Hepatocyte (in vitro differentiated cells): ENCODE measurements around the gene TMEM31. TPM values are rescaled to one million over a fixed set of nuclear protein-coding genes. Genes with fewer than 3 reads are reported as not detected.

Experiments
- polyA plus RNA-seq: library from polyadenylated mRNA; unstranded; fragments of >200 nt; fragmentation: Nextera tagmentation; extraction: Ambion mirVana; gene quantifications from 2 replicates; pipeline ENCODE4 v1.2.1, GENCODE V29; 2016
- total RNA-seq: library from RNA; depleted of rRNA; stranded (reverse); fragments of >200 nt; gene quantifications from 2 replicates; pipeline ENCODE4 v1.2.3, GENCODE V29; 2014

Gene TMEM31
- total and polyA plus RNA-seq, 2 experiments from 2014 or later, result 1.1 TPM; not detected in 1

Other genes with a start within 250 kb of the TMEM31 start
- 3.0 and 3.5 TPM in 2 replicates for gene RAB40A, start 191.4 kb upstream of the TMEM31 start, total RNA-seq
- 2.7 and 3.0 TPM in 2 replicates for gene RAB40A, start 191.4 kb upstream of the TMEM31 start, polyA plus RNA-seq
- 84.2 and 94.4 TPM in 2 replicates for gene TCEAL4, start 125.4 kb upstream of the TMEM31 start, total RNA-seq
- 171 and 213 TPM in 2 replicates for gene TCEAL4, start 125.4 kb upstream of the TMEM31 start, polyA plus RNA-seq
- gene TCEAL3, start 102.9 kb upstream of the TMEM31 start, total RNA-seq, result 28.6 and 28.7 TPM in 2 replicates
- 91.7 and 117 TPM in 2 replicates for gene TCEAL3, start 102.9 kb upstream of the TMEM31 start, polyA plus RNA-seq
- 109 and 113 TPM in 2 replicates for gene TCEAL1, start 81.9 kb upstream of the TMEM31 start, total RNA-seq
- gene TCEAL1, start 81.9 kb upstream of the TMEM31 start, polyA plus RNA-seq, result 89.2 and 116 TPM in 2 replicates
- 1,160 and 1,364 TPM in 2 replicates for gene MORF4L2, start 24.2 kb upstream of the TMEM31 start, total RNA-seq
- 772 and 829 TPM in 2 replicates for gene MORF4L2, start 24.2 kb upstream of the TMEM31 start, polyA plus RNA-seq
- 1.5 and 1.8 TPM in 2 replicates for gene PLP1, start 65.9 kb downstream of the TMEM31 start, total RNA-seq
- gene PLP1, start 65.9 kb downstream of the TMEM31 start, polyA plus RNA-seq, result 0.80 and 1.1 TPM in 2 replicates
- gene RAB9B, start 121.3 kb downstream of the TMEM31 start, total RNA-seq, result 2.4 and 3.6 TPM in 2 replicates
- gene RAB9B, start 121.3 kb downstream of the TMEM31 start, polyA plus RNA-seq, result 1.6 and 2.2 TPM in 2 replicates